ENCODE results near the gene DENND1B. TPM values are rescaled to one million over a fixed set of nuclear protein-coding genes. Genes with fewer than 3 reads are reported as not detected.

Gene DENND1B
- total RNA-seq, 2 experiments from 2014 or later: 10.8 to 12.7 TPM

DNA sequence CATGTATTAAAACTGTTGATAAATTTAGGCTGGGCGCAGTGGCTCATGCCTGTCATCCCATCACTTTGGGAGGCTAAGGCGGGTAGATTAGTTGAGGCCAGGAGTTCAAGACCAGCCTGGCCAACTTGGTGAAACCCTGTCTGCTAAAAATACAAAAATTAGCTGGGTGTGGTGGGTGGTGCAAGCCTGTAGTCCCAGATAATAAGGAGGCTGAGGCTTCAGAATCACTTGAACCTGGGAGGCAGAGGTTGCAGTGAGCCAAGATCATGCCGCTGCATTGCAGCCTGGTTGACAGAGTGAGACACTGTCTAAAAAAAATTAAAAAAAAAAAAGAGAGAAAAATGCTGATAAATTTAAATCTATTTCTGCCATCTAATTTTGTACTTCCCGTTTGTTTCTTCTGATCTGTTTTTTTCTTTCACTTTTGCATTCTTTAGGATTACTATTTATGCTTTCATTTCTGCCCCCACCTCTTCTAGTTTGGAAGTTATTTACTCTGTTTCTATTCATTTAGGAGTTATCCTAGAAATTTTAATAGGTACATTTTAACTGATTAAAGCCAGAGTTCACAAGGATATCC lies 3.2 kb upstream of the DENND1B start:
- ChIA-PET CTCF (no interaction called here), POLR2A (no interaction called here)
- TF ChIP-seq, protein P1, sequence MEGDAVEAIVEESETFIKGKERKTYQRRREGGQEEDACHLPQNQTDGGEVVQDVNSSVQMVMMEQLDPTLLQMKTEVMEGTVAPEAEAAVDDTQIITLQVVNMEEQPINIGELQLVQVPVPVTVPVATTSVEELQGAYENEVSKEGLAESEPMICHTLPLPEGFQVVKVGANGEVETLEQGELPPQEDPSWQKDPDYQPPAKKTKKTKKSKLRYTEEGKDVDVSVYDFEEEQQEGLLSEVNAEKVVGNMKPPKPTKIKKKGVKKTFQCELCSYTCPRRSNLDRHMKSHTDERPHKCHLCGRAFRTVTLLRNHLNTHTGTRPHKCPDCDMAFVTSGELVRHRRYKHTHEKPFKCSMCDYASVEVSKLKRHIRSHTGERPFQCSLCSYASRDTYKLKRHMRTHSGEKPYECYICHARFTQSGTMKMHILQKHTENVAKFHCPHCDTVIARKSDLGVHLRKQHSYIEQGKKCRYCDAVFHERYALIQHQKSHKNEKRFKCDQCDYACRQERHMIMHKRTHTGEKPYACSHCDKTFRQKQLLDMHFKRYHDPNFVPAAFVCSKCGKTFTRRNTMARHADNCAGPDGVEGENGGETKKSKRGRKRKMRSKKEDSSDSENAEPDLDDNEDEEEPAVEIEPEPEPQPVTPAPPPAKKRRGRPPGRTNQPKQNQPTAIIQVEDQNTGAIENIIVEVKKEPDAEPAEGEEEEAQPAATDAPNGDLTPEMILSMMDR (IDR thresholded peaks at IDR 0.05): no peak
- Mint-ChIP-seq H3K36me3 (ENCODE audit: low read depth) (peaks cover 5% of the 10 kb centered on the region), H3K9me3 (peaks cover 4% of the 10 kb centered on the region), H3K27me3 (no peaks in the 10 kb centered on the region), H3K4me3 (peak overlapping the region; percentile 56), H3K4me1 (ENCODE audit: low read depth) (peaks cover 42% of the 10 kb centered on the region), H3K27ac (peak overlapping the region; percentile 72)
- ATAC-seq (no peak), DNase-seq (no peak)
- intact Hi-C loops (cut with micrococcal nuclease): loop anchor here (5.0 to 10.0 kb wide), 2 partner anchors 136 to 389 kb away; partner anchors contain the start of gene LHX9

DNA sequence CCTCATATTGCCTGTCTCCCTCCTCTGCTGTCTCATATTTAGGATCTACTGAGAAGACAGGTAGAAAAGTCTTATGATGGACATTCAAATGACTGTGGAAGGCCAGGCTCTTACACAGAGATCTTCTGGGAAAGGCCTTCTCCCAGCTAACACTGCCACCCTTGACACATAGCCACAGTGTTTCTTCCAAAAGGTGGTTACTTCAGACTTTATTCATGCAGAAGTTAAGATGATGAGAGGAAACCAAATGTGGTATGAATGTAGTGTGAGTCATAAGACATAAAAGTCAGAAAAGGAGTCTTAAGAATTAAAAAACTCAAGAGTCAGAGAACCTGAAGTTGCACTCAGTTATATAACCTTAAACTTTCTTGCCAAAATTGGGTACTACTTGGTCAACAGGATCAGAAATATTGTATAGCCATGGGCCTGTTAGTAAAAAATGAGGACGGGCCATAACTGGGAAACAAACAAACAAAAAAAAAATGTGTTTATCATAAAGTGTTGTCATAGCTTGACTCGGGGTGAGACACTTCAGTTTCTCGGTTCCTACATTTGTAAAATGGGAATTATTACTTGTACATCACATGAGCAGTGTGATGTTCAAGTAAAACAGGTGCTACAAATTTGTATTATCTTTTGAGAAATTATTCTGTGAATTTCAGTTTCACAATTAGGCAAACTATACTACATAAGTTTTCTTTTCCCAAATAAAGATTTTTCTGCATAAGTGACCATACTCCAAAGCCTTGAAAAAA lies 1.2 kb upstream of the DENND1B start:
- ATAC-seq (peak; percentile 60), DNase-seq (peak; percentile 44)
- intact Hi-C loops (cut with micrococcal nuclease): loop anchor here (5.0 to 10.0 kb wide), 2 partner anchors 138 to 391 kb away; partner anchors contain the start of gene LHX9
- Mint-ChIP-seq H3K36me3 (ENCODE audit: low read depth) (peaks cover 12% of the 10 kb centered on the region), H3K4me3 (peak overlapping the region; percentile 67), H3K27me3 (no peaks in the 10 kb centered on the region), H3K9me3 (peaks cover 4% of the 10 kb centered on the region), H3K27ac (peak overlapping the region; percentile 99), H3K4me1 (ENCODE audit: low read depth) (peaks cover 61% of the 10 kb centered on the region)
- ChIA-PET CTCF (interaction anchor here (0.6 to 2.7 kb wide), 6 partner anchors 8 to 158 kb away, joined by 3 to 7 read pairs (median 3); no protein-coding TSS in a partner anchor), POLR2A (interaction anchor here (0.9 to 2.1 kb wide), 6 partner anchors 10 to 140 kb away, joined by 3 to 7 read pairs (median 3); partner anchors contain the start of genes C1orf53 and LHX9)
- TF ChIP-seq, protein P1 (IDR thresholded peaks at IDR 0.05): no peak

DNA sequence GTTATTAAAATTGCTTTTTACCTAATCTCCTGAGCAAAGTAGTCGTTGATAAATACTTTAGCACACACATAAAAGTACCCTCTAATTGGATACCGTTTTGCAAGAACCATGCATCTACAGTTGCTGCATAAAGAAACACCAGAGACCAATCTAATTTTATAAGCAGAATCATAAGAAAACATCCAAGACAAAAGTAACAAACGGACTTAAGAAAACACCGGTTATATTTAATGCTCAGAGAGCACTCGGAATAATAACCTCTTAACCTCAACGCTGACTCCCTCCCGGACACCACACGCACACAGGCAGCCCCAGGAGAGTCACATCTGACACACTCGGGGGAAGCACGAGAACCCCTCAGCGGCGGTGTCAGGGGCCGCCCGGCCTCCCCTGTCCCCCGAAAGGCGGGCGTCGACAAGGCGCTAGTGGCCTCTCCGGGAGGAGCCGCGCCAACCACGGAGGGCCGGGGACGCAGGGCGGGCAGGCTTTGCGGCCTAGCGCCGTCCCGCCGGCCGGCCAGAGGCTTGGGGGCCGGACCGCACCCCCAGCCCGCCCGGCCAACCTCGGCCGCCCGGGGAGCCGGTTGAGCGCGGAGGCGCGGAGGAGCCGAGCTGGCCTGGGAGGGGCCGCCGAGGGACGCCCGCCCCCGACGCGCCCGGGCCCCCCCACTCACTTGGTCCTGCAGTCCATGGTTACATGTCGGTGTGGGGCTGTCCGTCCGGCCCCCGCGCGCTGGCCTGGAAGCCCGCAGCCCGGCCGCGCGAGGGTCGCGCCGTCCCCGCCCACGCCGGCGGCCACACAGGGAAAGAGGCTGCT lies 606 bp downstream of the DENND1B start:
- Mint-ChIP-seq H3K9me3 (peaks cover under 1% of the 10 kb centered on the region), H3K27ac (peak overlapping the region; percentile 94), H3K36me3 (ENCODE audit: low read depth) (peaks cover 18% of the 10 kb centered on the region), H3K27me3 (no peaks in the 10 kb centered on the region), H3K4me1 (ENCODE audit: low read depth) (peaks cover 67% of the 10 kb centered on the region), H3K4me3 (peak overlapping the region; percentile 94)
- peak; percentile 79 for DNase-seq
- peak; percentile 50 for ATAC-seq
- ChIA-PET POLR2A (interaction anchor here (0.7 to 2.1 kb wide), 7 partner anchors 10 to 327 kb away, joined by 3 to 7 read pairs (median 3); partner anchors contain the start of gene C1orf53), CTCF (interaction anchor here (2.7 kb wide), 1 partner anchor 94 kb away, joined by 7 read pairs; no protein-coding TSS in a partner anchor)
- intact Hi-C loops (cut with micrococcal nuclease): loop anchor here (5.0 to 10.0 kb wide), 2 partner anchors 140 to 393 kb away; partner anchors contain the start of gene LHX9
- TF ChIP-seq, protein P1 (IDR thresholded peaks at IDR 0.05): no peak

DNA sequence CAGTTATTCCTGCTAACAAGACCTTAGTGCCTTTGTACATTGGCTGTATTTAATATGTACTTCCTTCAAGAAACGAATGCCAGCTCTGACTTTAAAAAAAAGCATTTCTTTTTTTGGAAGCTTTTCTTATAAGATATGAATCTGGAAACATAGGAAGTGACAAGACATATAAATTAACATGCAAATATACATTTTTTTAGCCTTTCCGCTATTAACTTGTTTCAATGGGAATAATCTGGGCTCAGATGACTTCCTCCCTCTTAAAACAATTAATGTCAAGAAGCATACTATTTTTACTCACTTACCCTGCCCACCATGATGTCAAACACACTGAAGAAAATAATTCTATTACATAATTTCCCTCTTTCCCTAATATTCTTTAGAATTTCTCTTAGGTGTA lies 1.4 kb downstream of the DENND1B start:
- ChIA-PET CTCF (no interaction called here), POLR2A (interaction anchor here (0.7 kb wide), 1 partner anchor 328 kb away, joined by 3 read pairs; no protein-coding TSS in a partner anchor)
- peaks cover 15% of the 10 kb centered on the region for H3K36me3 Mint-ChIP-seq (ENCODE audit: low read depth)
- intact Hi-C loops (cut with micrococcal nuclease): loop anchor here (10.0 kb wide), 1 partner anchor 141 kb away; the partner anchor contains the start of gene LHX9
- ATAC-seq (no peak), DNase-seq (no peak)
- no peaks in the 10 kb centered on the region for H3K27me3 Mint-ChIP-seq
- peak overlapping the region; percentile 94 for H3K27ac Mint-ChIP-seq
- no peaks in the 10 kb centered on the region for H3K9me3 Mint-ChIP-seq
- peaks cover 68% of the 10 kb centered on the region for H3K4me1 Mint-ChIP-seq (ENCODE audit: low read depth)
- H3K4me3 Mint-ChIP-seq: peak overlapping the region; percentile 94
- TF ChIP-seq, protein P1 (IDR thresholded peaks at IDR 0.05): no peak
